Amniotic stem cell (primary cell): Measurements from ENCODE around the gene SLCO3A1.

Source experiments
- DNase-seq: peaks from one replicate; lab custom pipeline; 2025; lab: John Stamatoyannopoulos, UW

The SLCO3A1 gene

DNA sequence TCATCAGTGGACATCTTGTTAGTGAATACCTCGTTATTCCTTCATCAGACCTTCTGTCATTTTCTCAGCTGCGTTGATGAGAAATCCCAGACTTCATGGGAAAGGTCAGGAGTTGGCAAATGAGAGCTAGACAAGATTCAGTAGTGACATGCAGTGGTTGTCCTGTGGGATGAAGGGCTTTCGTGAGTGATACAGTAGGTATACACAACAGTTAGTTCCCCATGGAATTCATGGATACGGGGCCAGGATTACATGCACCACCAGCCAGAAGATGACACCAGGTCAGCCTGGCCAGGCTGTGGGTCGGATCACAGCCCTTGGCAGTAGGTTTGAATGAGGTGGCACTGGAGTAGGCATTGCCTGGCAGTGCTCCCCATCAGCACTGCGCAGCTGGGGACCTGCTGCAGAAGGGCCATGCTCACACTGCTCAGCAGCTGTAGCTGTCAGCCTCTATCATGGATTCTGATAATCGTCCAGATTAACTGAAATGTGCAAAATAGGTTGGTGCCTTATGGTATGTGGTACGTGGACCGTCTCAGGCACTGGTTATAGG is 150.1 kb downstream of the SLCO3A1 start:
- DNase-seq: no peak

DNA sequence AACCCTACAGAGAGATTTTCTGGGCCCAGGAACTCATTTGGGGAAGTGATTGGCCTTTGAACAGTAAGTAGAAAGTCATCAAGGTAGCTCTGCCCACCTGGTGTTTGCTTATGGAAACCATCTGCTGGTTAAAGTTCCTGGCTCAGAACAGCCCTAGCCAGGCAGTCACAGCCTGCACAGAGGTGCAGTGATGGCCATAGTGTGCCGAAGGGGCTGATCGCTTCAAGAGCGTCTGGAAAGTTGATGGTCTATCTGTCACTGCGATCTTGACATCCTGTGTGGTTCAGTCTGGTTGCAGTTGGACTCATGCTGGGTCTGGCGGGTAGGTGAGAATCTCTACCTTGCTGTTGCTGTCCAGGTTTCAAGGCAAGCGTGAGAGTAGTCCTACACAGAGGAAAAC is 151.6 kb downstream of the SLCO3A1 start:
- DNase-seq: no peak

DNA sequence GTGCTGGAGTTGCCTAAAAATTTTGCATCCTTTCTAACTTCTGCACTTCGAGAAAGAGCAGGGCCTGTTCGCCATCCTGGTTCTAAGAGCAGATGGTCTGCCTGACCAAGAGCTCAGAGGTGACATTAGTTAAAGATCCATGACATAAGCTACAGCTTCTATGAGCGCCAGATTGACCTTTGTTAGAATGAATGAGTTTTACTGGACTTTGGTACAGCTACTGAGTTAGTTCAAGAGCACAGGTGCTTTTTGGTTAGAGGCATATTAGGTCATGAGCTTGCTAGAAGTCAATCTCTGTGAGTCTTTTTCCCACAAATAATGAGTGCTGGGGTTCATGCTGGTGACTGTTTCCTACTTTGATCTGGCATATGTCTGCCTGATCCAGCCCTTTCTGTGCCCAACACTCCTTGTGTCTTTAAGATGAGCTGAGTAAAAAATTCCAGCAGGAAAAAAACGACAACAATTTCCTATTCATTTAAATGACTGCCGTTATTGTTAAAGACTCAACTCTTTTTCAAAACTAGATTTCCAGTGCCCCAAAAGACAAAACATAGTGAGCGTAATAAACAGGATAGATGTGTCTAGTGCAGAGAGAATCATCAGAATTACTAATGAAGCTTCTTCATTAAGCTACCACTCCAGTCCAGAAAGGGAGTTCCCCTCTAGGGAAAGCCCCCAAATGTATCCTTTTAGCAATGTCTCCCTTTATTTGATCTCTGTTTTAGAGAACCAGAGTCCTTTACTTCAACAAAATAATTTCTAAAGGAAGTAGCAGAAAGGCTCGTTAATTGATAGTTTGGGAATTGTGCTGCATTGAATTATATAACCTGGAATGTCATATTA is 152.9 kb downstream of the SLCO3A1 start:
- no peak for DNase-seq

DNA sequence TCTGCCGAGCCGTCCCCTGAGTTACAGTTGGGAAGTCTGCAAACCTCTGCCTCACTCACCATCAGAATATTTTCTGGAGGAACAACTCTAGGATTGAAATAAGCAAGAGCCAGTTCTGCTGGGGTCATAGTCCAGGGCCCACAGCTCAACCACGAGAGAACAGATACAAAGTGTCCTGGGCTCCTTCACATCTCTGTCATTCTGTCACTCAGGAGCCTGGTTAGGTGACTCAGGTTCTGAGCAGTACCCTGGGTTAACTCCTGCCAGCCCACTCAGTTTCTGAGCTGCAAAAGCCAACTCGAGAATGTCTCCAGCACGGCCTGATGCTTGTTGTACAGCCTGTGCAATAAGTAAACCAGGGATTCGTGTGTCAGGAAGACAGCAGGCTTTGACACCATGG is 155.7 kb downstream of the SLCO3A1 start:
- DNase-seq: no peak

DNA sequence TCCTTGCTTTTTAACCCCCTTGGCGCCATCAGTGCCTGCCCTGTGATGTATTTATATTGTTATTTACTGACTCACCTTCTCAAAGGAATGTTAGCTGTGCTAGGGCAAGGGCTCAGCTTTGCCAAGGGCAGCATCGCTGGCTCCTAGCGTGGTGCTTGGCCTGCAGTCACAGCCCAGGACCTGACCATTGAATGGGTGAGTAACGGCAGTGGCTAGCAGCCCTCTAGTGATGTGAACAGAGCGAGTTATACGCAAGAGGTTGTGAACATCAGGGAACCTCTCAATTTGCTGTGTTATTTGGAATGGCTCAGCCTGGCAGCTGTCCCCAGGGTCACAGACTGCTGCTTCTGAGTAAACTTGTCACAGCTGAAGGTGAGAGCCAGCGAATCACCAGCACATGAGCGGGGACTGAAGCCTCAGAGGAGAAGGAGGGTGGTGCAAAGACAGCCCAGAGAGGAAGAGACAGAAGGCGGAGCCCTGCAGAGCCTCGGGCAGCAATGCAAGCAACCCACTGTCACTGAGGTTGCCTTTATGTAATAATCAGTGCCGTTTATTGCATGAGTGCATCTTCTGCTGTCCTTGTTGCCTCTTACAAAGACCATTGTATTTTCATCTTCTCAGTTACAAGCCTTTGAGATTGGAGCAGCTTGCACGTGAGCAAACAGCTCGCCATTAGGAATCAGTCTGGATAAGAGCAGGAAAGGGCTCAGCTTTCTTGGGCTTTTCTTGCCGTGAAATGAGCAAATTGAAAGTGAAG is 158.3 kb downstream of the SLCO3A1 start:
- DNase-seq: no peak

GRCh38 chr15:92012368-92012629 is 158.8 kb downstream of the SLCO3A1 start:
- DNase-seq: no peak

DNA sequence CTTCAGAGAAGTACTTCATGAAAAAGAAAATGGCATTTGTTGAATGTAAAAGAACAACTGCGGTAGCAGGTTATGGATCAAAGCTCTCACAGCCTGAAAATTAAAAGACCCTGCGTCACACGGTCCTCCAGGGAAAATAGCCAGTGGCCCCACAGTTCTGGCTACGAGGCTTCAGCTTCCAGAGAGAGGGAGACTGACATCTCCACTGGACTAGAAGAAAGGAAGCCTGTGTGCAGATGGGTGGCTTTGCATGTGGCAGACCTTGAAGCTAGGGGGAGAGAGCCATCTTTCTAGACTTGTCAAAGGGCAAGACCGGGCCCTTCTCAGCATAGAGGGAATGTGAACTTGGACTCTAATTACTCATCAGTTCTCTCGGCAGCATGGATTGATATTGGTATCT is 159.4 kb downstream of the SLCO3A1 start:
- DNase-seq: no peak

GRCh38 chr15:92014281-92015030 is 160.9 kb downstream of the SLCO3A1 start:
- no peak for DNase-seq

GRCh38 chr15:92017882-92018534 is 164.5 kb downstream of the SLCO3A1 start:
- no peak for DNase-seq

GRCh38 chr15:92018535-92019239 is 165.2 kb downstream of the SLCO3A1 start:
- DNase-seq: no peak

- DNase-seq: no peak
Observed at GRCh38 chr15:92019706-92020105, 166.2 kb downstream of the SLCO3A1 start.

DNA sequence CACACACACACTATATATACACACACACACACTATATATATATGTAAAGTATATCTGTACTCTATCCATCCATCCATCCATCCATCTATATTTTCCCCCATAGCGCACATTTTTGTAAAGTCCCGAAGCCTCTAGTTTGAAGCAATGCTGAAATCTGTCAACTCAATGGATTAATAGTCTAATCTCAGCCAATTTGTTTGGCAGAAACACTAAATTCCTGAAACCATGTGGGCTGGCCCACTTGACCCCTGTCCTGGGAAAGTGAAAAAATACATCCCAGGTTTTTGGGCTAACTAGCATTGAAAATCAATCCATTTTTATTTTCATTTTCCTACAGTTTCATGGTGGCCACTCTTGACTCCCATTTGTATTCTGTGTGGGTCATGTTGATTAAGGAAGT is 166.7 kb downstream of the SLCO3A1 start:
- no peak for DNase-seq

DNA sequence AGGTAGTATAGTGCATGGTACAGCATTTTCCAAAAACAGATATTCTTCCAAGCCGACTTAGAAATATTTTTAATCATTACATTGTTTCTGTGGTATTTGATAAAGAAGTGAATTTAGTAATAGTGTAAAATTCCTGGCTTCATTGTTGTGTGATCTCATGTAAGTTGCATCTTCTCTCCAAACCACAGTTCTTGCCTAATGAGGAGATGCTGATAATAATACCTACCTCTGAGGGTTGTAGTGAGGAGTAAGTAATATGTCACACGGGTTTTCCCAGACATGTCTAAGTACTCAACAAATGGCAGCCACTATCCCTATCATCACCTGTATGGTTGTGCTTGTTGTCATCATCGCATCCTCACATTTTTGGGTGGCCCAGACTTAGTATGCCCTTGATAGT is 167.3 kb downstream of the SLCO3A1 start:
- DNase-seq: no peak

- DNase-seq: no peak
Observed at GRCh38 chr15:92021792-92022191, 168.3 kb downstream of the SLCO3A1 start.

- DNase-seq: no peak
Observed at GRCh38 chr15:92023965-92024364, 170.5 kb downstream of the SLCO3A1 start.

- no peak for DNase-seq
Observed at GRCh38 chr15:92025706-92026270, 172.3 kb downstream of the SLCO3A1 start.

DNA sequence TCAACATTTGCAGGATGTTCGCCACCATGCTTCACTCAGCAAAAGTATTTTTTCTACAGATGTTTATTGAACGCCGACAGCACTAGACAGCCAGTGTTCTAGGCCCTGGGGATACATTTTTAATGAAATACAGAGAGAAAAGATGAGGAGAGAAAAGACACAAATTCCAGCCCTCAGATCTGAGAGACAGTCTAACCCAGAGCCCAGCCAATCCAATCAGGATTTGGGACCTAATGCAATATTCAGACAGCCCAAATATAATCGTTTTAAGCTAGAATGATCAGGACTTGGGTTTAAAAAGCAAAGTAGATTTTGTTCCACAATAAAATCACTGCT is 174.8 kb downstream of the SLCO3A1 start:
- DNase-seq: no peak

- no peak for DNase-seq
Observed at GRCh38 chr15:92029767-92030166, 176.3 kb downstream of the SLCO3A1 start.

DNA sequence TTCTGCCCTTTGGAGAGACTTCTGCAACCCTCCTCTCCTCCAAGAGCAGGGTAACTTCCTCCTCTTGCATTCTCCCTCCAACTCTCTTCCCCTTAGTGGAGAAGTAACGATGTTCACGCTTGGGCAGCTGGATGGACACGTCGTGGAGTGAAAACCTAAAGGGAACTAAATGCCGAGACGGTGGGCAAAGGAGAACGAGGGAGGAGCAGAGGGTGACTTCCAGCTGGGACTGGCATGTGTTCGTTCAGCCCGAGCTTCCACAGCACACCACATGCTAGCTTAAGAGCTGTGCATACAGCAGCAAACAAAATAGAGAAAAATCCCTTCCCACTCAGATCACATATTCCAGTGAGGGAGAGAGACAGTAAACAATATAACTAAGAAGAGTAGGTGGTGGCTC is 179.8 kb downstream of the SLCO3A1 start:
- DNase-seq: no peak

GRCh38 chr15:92033723-92034122 is 180.2 kb downstream of the SLCO3A1 start:
- DNase-seq: no peak

DNA sequence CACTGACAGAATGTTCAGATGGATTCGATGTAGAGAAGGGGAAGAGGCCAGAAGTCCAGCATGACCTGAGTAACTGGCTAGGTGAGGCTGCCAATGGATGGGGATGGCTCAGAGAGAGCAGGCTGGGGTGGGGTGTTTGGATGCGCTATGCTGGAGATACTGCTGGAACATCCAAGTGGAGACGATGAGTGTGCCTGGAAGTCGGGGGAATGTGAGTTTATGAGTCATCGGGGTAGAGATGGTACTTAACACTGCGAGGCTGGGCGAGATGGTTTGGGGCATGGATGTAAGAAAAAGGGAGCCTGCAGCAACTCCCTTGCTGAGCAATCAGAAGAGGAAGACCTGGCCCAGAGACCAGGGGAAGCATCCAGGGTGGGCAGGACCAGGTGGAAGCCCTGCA is 180.7 kb downstream of the SLCO3A1 start:
- DNase-seq: no peak
